GM21529 (cell line): ENCODE measurements around the gene NCBP1.
"Not testable (repeated sequence)": the region's sequence is repeated elsewhere in the genome, so short reads cannot be mapped to it uniquely, and the experiment has no call there.

Experiments used
- ATAC-seq: cut with Tn5 transposase; IDR thresholded peaks from one replicate; pipeline ENCODE4 v1.9.1; 2021; ENCODE audit not compliant: unreplicated experiment

NCBP1 gene

GRCh38 chr9:97632985-97633858 lies at the start of gene NCBP1, which contains the start of gene TSTD2:
TSS of gene NCBP1 (plus strand) at chr9:97633821. CDS start at chr9:97633882, 61 bp downstream.
TSS of gene TSTD2 (minus strand) at chr9:97633368. CDS start at chr9:97627562, 5,806 bp downstream.
- peak; percentile 84 for ATAC-seq

GRCh38 chr9:97584778-97585177 lies 48.8 kb upstream of the NCBP1 start:
- ATAC-seq, result not testable (repeated sequence)

GRCh38 chr9:97586909-97587308 lies 46.7 kb upstream of the NCBP1 start:
- not testable (repeated sequence) for ATAC-seq

GRCh38 chr9:97591535-97591934 lies 42.1 kb upstream of the NCBP1 start:
- ATAC-seq, result no peak

- ATAC-seq, result no peak
Observed at GRCh38 chr9:97592126-97592525, 41.5 kb upstream of the NCBP1 start.

GRCh38 chr9:97593960-97594359 lies 39.7 kb upstream of the NCBP1 start:
- no peak for ATAC-seq

GRCh38 chr9:97594381-97594921 lies 39.2 kb upstream of the NCBP1 start:
- no peak for ATAC-seq

- no peak for ATAC-seq
Observed at GRCh38 chr9:97596906-97597305, 36.7 kb upstream of the NCBP1 start.

- ATAC-seq, result peak; percentile 89
Observed at GRCh38 chr9:97598461-97599288, 34.9 kb upstream of the NCBP1 start.

GRCh38 chr9:97599314-97599846 lies 34.2 kb upstream of the NCBP1 start:
- ATAC-seq, result no peak

- ATAC-seq, result no peak
Observed at GRCh38 chr9:97600531-97601227, 32.9 kb upstream of the NCBP1 start.

GRCh38 chr9:97601228-97601898 lies 32.3 kb upstream of the NCBP1 start:
- no peak for ATAC-seq

GRCh38 chr9:97602430-97602829 lies 31.2 kb upstream of the NCBP1 start:
- ATAC-seq, result no peak

GRCh38 chr9:97604901-97605645 lies 28.5 kb upstream of the NCBP1 start:
- no peak for ATAC-seq

GRCh38 chr9:97615439-97616072 lies 18.1 kb upstream of the NCBP1 start:
- ATAC-seq, result no peak

GRCh38 chr9:97617939-97618416 lies 15.6 kb upstream of the NCBP1 start:
- peak; percentile 67 for ATAC-seq

- not testable (repeated sequence) for ATAC-seq
Observed at GRCh38 chr9:97620063-97620462, 13.6 kb upstream of the NCBP1 start.

- ATAC-seq, result not testable (repeated sequence)
Observed at GRCh38 chr9:97622483-97622882, 11.1 kb upstream of the NCBP1 start.

GRCh38 chr9:97623946-97624345 lies 9.7 kb upstream of the NCBP1 start:
- no peak for ATAC-seq
